AG04449 (cell line): ENCODE measurements around the gene NNAT.
"Not testable (repeated sequence)": the region's sequence is repeated elsewhere in the genome, so short reads cannot be mapped to it uniquely, and the experiment has no call there.

Source experiments
- CTCF ChIA-PET: fragments of 350-600 bp; formaldehyde crosslinking; extraction: SDS; loops from one replicate; lab custom pipeline; 2021; ENCODE audit warnings: antibody characterized with exemption; lab: Yijun Ruan, JAX
- POLR2A ChIA-PET: fragments of 400-600, 350-600 bp; formaldehyde crosslinking; extraction: SDS; loops from one replicate; lab custom pipeline; 2020; ENCODE audit warnings: antibody characterized with exemption, inconsistent platforms; lab: Yijun Ruan, JAX
- DNase-seq: peaks from one replicate; pipeline ENCODE4 v3.0.0-alpha.2; 2010; ENCODE audit warnings: low read depth, low spot score
- H3K4me3 ChIP-seq: 2 replicates; pipeline ENCODE4 v1.5.1; 2011; ENCODE audit warnings: low read depth, mild to moderate bottlenecking, control low read depth, low read length
- TF ChIP-seq, protein P1 (sequence below): IDR thresholded peaks from one replicate; pipeline ENCODE4 v1.5.1; 2011; ENCODE audit warnings: mild to moderate bottlenecking, moderate library complexity, low read length, control low read depth, inconsistent platforms; ENCODE audit not compliant: insufficient read depth; ENCODE audit errors: missing control alignments

Gene NNAT

DNA sequence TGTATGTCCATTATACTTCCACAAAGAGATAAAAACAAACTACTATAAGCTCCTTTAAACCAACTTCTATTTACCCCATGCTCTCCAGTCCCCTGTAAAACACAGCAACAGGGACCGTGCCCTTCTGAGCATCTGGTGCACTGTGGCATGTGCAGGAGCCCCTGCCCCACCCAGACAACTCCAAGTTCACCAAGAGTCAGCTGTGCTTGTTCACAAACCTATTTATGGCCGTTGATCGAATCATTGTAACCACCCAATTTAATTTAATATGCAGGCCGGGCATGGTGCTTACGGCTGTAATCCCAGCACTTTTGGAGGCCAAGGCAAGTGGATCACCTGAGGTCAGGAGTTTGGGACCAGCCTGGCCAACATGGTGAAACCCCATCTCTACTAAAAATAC lies 20.3 kb downstream of the NNAT start:
- DNase-seq, result no peak
- no peak overlapping the region for H3K4me3 ChIP-seq
- CTCF ChIA-PET, result interaction anchor here (0.5 to 4.5 kb wide), 10 partner anchors 8 to 680 kb away, joined by 3 to 31 read pairs (median 6); no protein-coding TSS in a partner anchor
- POLR2A ChIA-PET, result no interaction called here
- TF ChIP-seq, protein P1, sequence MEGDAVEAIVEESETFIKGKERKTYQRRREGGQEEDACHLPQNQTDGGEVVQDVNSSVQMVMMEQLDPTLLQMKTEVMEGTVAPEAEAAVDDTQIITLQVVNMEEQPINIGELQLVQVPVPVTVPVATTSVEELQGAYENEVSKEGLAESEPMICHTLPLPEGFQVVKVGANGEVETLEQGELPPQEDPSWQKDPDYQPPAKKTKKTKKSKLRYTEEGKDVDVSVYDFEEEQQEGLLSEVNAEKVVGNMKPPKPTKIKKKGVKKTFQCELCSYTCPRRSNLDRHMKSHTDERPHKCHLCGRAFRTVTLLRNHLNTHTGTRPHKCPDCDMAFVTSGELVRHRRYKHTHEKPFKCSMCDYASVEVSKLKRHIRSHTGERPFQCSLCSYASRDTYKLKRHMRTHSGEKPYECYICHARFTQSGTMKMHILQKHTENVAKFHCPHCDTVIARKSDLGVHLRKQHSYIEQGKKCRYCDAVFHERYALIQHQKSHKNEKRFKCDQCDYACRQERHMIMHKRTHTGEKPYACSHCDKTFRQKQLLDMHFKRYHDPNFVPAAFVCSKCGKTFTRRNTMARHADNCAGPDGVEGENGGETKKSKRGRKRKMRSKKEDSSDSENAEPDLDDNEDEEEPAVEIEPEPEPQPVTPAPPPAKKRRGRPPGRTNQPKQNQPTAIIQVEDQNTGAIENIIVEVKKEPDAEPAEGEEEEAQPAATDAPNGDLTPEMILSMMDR, result no peak

DNA sequence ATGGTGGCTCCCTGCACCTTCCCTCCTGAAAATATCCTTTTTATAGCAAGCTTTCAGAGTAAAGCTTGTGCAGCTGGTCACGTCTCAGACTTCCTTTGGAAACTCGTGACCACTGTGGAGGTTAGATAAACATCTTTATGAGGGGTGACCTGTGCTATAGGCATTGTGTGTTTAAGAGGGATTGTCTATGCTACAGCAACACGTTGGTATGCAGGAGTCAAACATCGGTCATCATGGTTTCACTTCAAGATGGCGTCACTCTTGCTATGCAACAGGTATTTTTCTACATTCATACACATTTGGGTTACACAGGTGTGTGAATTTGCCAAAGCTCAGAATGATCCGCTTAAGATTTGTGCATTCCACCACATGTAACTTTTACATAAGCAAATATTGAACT lies 21.2 kb downstream of the NNAT start:
- ChIA-PET POLR2A (no interaction called here), CTCF (interaction anchor here (0.7 to 4.5 kb wide), 11 partner anchors 7 to 347 kb away, joined by 3 to 31 read pairs (median 3); no protein-coding TSS in a partner anchor)
- DNase-seq, result no peak
- TF ChIP-seq, protein P1, result no peak
- H3K4me3 ChIP-seq, result no peak overlapping the region

DNA sequence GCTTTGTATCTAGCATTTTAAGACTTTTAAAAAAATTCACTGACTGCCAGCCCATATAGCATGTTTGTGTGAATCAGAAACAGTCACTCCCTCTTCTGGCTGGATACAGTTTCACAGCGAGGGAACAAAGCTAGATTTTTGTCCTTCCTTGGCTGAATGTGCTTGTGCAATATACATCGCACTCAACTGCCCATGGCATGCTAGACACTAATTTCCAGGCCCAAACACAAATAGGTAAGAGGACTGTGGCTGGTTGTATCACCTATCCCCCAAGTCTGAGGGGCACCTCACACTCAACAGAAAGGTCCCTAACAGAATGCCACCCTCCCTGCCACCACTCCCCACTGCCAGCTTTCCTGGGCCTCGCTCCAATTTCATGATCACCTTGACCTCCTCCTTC lies 22.8 kb downstream of the NNAT start:
- ChIA-PET CTCF (interaction anchor here (0.5 to 4.5 kb wide), 15 partner anchors 8 to 678 kb away, joined by 3 to 33 read pairs (median 4); no protein-coding TSS in a partner anchor), POLR2A (no interaction called here)
- no peak overlapping the region for H3K4me3 ChIP-seq
- TF ChIP-seq, protein P1, result peak; percentile 53
- no peak for DNase-seq

DNA sequence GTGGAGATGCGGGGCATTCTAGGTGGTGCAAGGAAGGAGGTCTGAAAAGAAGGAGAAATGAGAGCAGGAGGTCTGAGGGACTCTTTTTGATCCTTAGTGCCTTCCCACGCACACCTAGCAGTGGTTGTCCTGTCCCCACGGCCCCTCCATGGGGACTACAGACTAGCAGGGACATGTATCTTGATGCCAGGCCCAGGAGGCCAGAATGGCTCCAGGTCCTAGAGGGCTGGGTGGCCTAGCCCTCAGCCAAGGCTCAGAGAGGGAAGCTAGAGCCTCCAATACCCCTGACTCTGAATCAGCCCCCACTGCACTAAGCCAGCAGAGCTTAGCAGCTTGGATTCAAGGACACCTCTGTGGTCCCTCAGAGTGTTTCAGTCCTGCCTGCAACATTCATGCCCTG lies 23.3 kb downstream of the NNAT start:
- ChIA-PET CTCF (interaction anchor here (0.5 to 4.5 kb wide), 16 partner anchors 8 to 677 kb away, joined by 3 to 33 read pairs (median 4); no protein-coding TSS in a partner anchor), POLR2A (interaction anchor here (0.6 kb wide), 1 partner anchor 94 kb away, joined by 3 read pairs; no protein-coding TSS in a partner anchor)

DNA sequence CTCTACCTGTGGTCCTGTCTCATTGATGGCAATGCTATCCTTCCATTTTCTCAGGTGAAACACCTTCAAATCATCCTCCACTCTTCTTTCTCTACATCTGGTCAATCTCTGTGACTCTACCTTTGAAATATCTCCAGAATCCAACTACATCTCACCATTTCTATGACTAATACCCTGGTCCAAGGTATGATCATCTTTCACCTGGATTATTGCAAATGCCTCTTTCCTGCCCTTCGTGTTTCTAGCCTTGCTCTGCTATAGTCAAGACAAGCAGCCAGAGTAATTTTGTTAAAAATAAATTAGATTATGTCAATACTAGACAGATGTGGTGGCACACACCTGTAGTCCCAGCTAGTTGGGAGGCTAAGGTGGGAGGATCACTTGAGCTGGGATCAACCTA lies 24.5 kb downstream of the NNAT start:
- TF ChIP-seq, protein P1, result no peak
- DNase-seq, result no peak
- no peak overlapping the region for H3K4me3 ChIP-seq
- CTCF ChIA-PET, result interaction anchor here (1.0 to 4.0 kb wide), 6 partner anchors 9 to 676 kb away, joined by 3 to 33 read pairs (median 4); no protein-coding TSS in a partner anchor
- POLR2A ChIA-PET, result no interaction called here

More for the DNA sequence above, 23.3 kb downstream of the NNAT start:
- TF ChIP-seq, protein P1, result no peak
- no peak for DNase-seq
- H3K4me3 ChIP-seq, result no peak overlapping the region

DNA sequence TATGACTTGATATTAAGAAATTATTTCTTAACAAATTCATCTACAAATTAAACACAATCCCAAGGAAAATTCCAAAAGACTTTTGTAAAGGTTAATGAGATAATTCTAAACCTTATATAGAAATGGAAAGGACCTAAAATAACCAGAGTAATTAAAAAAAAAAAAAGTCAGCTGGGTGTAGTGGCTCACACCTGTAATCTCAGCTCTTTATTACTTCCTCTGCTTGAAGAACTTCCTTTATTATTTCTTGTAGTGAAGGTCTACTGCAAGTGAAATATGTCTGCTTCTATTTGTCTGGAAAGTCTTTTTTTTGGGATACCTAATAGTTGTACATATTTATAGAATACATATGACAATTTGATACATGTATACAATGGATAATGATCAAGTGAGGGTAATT lies 26.9 kb downstream of the NNAT start:
- POLR2A ChIA-PET, result interaction anchor here (0.7 kb wide), 1 partner anchor 623 kb away, joined by 3 read pairs; no protein-coding TSS in a partner anchor
- no peak overlapping the region for H3K4me3 ChIP-seq
- DNase-seq, result no peak
- TF ChIP-seq, protein P1, result no peak
- CTCF ChIA-PET, result interaction anchor here (0.6 to 1.8 kb wide), 4 partner anchors 10 to 278 kb away, joined by 3 to 9 read pairs (median 4); no protein-coding TSS in a partner anchor

DNA sequence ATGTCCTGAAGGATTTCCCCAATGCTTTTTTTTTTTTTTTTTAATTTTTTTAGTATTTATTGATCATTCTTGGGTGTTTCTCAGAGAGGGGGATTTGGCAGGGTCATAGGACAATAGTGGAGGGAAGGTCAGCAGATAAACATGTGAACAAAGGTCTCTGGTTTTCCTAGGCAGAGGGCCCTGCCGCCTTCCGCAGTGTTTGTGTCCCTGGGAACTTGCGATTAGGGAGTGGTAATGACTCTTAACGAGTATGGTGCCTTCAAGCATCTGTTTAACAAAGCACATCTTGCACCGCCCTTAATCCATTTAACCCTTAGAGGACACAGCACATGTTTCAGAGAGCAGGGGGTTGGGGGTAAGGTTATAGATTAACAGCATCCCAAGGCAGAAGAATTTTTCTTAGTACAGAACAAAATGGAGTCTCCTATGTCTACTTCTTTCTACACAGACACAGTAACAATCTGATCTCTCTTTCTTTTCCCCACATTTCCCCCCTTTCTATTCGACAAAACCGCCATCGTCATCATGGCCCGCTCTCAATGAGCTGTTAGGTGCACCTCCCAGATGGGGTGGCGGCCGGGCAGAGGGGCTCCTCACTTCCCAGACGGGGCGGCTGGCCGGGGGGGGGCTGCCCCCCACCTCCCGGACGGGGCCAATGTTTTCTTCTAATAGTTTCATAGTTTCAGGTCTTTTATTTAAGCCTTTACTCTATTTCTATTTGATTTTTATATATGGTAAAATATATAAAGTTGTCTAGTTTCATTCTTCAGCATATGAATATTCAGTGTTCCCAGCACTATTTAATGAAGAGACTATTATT lies 29.3 kb downstream of the NNAT start:
- DNase-seq, H3K4me3 ChIP-seq, POLR2A ChIA-PET: not testable (repeated sequence)
- CTCF ChIA-PET, result interaction anchor here (0.6 to 2.1 kb wide), 2 partner anchors 8 to 14 kb away, joined by 3 to 9 read pairs; no protein-coding TSS in a partner anchor

DNA sequence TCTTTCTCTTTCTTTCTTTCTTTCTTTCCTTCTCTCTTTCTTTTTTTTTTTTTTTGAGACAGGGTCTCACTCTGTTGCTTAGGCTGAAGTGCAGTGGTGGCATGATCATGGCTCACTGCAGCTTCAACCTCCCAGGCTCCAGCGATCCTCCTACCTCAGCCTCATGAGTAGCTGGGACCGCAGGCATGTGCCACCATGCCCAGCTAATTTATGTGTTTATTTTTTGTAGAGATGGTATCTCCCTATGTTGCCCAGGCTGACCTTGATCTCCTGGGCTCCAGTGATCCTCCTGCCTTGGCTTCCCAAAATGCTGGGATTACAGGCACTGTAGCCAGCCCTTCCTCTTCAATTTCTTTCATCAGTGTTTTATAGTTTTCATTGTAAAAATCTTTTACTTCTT lies 30.6 kb downstream of the NNAT start:
- DNase-seq, POLR2A ChIA-PET, H3K4me3 ChIP-seq: not testable (repeated sequence)
- CTCF ChIA-PET, result interaction anchor here (1.0 kb wide), 1 partner anchor 12 kb away, joined by 5 read pairs; no protein-coding TSS in a partner anchor
